GM19452 (cell line): ENCODE data around the gene NOXRED1.

Source experiments
- ATAC-seq: cut with Tn5 transposase; IDR thresholded peaks from one replicate; pipeline ENCODE4 v1.9.1; 2021; ENCODE audit not compliant: unreplicated experiment

NOXRED1 gene

DNA sequence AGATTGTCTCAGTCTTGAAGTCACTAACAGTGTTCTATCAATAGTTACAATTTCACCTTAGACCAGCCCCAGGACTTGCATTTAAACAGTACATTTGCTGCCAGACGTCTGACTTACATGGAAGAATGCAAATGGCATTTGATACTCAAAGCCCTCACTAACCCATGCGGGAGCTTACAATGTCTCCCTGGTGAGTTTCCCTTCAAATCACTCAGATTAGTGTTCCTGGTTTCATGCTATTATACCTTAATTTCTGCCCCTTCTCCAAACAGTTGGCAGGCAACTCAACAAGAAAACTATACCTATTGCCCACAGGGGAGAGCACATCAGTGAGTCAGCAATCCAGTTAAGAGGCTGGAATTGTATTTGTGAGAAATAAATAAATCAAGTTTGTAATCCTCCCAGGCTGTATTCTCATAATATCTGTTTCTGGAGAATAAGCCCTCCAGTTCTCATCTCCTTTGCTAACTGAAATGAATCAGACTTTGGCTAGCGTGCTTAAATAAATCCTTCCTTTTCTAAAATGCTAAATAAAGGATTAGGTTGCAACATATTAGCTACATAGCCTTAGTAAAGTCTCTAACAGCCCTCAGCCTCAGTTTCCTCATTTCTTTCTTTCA is 78.8 kb downstream of the NOXRED1 start:
- ATAC-seq = no peak
